Prostate gland (tissue), 2 donors: ENCODE results near the gene LGALS1.

Source experiments
- POLR2A ChIP-seq: fragments of 450-650 bp; IDR thresholded peaks from one replicate; pipeline ENCODE4 v1.6.1; 2016; ENCODE audit warnings: antibody characterized with exemption, mild to moderate bottlenecking
- TF ChIP-seq, protein P1 (sequence below), 4 experiments: fragments of 200-600 bp in 2 of 4; fragments of 450-650 bp in 2 of 4; sonication (generic) in 2 of 4; IDR thresholded peaks; 1 replicate in 3 of 4; 2 replicates in 1 of 4; pipeline ENCODE4 v1.5.1; 2016 to 2019; ENCODE audit warnings: antibody characterized with exemption in 4 of 4, mild to moderate bottlenecking in 2 of 4, moderate library complexity in 2 of 4

DNA sequence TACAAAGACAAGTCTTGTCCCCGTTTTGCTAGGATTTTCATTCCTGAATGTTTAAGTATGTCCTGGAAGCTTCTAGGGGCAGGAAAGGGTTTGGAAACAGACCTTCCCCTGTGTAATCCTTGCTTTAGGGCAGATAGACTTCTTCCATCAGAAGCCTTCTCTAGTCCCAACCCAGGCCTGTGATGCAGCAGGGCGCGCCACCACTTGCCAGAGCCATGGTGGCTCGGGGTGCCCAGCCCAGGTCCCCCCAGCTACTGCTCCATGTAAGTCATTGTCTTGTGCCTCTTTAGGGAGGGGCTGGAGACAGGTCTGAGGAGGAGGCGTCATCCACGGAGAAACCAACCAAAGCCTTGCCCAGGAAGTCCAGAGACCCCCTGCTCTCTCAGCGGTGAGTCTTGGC, 15.0 kb downstream of the LGALS1 start:
- TF ChIP-seq, protein P1, sequence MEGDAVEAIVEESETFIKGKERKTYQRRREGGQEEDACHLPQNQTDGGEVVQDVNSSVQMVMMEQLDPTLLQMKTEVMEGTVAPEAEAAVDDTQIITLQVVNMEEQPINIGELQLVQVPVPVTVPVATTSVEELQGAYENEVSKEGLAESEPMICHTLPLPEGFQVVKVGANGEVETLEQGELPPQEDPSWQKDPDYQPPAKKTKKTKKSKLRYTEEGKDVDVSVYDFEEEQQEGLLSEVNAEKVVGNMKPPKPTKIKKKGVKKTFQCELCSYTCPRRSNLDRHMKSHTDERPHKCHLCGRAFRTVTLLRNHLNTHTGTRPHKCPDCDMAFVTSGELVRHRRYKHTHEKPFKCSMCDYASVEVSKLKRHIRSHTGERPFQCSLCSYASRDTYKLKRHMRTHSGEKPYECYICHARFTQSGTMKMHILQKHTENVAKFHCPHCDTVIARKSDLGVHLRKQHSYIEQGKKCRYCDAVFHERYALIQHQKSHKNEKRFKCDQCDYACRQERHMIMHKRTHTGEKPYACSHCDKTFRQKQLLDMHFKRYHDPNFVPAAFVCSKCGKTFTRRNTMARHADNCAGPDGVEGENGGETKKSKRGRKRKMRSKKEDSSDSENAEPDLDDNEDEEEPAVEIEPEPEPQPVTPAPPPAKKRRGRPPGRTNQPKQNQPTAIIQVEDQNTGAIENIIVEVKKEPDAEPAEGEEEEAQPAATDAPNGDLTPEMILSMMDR (IDR thresholded peaks at IDR 0.05), result no peak
- TF ChIP-seq POLR2A, result no peak
